ENCODE measurements around the gene WAPL.
"Not testable (repeated sequence)": the region's sequence is repeated elsewhere in the genome, so short reads cannot be mapped to it uniquely, and the experiment has no call there.

WAPL gene

DNA sequence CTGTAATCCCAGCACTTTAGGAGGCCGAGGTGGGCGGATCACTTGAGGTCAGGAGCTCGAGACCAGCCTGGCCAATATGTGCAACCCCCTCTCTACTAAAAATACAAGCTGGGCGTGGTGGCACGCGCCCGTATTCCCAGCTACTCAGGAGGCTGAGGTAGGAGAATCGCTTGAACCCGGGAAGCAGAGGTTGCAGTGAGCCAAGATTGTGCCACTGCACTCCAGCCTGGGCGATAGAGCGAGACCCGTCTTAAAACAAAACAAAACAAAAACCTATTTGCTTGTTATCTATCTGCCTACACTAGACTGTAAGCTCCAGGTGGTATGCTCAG, 132.5 kb downstream of the WAPL start:
- DNase-seq, result not testable (repeated sequence)

DNA sequence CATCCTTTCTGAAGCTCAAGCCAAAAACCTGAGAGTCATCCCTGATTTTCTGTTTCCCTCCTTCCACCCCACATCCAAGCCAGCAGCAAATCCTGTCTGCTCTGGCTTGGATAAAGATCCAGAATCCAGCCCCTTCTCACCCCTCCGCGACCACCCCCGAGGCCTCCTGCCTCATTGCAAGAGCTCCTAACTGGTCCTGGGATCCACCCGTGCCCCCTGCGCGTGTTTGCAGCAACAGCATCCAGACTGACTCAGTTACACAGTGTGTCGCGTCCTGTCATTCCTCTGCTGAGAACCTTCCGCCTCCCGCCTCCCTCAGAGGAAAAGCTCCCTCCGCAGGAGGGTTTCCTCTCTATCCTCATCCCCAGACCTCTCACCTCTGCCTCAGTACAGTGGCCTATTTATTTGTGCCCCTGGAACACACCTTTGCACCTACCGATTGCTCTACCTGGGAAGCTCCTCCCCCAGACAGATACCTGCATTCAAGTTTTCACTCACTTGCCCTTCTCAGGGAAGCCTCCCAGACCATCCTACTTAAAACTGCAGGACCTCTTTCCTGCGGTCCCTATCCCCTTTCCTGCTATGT, 133.4 kb downstream of the WAPL start:
- no peak for DNase-seq

DNA sequence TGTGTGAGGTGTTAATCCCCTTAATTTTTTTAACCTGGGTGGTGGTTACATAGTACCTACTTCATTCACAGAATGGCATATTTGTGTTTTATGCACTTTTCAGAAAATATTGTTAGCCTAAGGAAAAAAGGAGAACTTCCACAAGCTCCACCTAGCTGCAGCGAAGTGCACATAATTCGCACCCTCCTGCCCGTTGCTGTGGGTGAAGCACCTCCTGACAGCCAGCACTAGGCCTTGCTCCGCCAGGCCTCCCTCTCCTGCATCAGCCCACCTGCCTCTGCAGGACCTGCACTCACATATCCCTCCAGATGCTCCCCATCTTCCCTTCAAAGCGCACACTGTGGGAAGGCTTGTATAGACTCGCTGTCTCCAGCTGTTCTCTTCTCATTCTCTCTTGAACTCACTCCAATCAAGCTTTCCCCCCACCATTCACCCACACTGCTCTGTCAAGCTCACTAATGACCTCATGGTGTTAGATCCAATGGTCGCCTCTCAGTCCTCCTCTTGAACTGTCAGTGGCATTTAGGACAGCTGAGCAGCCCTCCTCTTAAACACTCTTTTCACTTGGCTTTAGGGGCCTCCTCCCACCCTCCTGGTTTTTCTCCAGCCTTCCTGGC, 134.3 kb downstream of the WAPL start:
- no peak for DNase-seq

DNA sequence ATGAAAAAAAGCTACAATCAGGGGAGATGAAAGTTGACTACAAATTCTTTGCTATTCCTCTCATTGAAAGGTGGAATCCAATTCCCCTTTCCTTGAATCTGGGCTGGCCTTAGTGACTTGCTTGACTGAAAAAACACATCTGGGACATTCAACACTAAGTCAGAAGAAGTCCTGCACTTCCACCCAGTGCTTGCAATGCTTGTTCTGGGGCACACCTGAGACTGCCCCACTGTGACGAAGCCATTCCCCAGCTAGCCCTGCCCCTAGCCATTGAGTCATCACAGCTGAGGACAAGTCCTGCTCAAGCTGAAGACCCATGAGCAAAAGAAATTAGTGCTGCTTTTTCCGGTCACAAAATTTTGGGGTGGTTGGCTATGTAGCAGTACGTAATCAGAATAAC, 135.8 kb downstream of the WAPL start:
- no peak for DNase-seq
